ENCODE measurements around the gene CREB3L2.

CREB3L2 gene

DNA sequence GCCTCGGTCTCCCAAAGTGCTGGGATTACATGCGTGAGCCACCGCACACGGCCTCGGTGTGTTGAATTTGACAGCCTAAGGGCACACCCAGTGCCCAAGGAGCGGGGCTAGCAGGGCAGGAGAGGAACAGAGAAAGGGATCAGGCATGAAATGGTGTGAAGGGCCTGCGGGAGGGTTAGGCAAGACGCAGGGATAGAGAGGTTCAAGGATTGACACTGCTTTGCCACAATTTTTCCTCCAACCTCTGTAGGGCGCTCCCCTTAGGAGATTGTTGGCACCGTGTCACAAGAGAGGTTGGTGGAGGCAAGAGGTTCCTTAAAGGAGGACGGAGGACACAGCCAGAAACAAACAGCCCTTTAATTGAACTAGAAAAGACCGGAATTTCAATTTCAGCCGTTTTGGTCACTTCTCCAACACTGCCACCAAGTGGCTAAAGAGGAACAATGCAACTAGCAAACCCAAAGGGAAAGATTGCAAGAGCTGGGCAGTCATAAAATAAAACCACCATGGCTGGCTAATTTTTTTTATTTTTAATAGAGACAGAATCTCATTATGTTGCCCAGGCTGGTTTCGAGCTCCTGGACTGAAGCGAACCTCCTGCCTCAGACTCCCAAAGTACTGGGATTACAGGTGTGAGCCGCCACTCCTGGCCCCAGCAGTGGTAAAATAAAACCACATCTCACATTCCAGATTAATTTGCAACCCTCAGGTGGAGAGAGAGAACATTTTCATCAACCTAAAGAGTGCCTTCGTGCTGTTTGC lies 6.9 kb upstream of the CREB3L2 start:
- H3K9ac ChIP-seq (ENCODE audit: low read depth, low read length): peak overlapping the region; percentile 49
- no peaks in the 10 kb centered on the region for H3K4me1 ChIP-seq (ENCODE audit: control insufficient read depth, insufficient read depth, low read length)
- H3K4me3 ChIP-seq (ENCODE audit: low read depth, low read length): no peak overlapping the region
- no peaks in the 10 kb centered on the region for H3K9me3 ChIP-seq (ENCODE audit: control insufficient read depth, insufficient read depth, low read length)
- H3K27me3 ChIP-seq (ENCODE audit: control insufficient read depth, insufficient read depth, low read length): no peaks in the 10 kb centered on the region
- no peaks in the 10 kb centered on the region for H3K36me3 ChIP-seq (ENCODE audit: control insufficient read depth, insufficient read depth, low read length)

DNA sequence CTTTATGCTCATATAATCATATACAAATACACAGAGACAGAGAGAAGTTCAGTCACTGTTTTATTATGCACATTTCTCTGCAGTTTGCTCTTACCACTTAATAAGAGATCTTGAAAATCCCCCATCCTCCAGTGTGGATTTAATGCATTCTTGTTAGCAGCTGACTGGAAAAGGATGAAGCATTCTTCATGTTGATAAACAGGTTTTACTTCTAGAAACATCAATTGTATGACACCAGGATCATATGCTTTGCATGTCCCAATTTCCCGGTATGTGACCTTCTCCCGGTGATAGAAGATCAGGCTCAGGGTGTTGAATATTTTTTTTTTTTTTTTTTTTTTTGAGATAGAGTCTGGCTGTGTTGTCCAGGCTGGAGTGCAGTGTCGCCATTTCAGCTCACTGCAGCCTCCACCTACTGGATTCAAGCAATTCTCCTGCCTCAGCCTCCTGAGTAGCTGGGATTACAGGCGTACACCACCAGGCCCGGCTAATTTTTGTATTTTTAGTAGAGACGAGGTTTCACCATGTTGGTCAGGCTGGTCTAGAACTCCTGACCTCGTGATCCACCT lies 6.2 kb upstream of the CREB3L2 start:
- H3K27me3 ChIP-seq (ENCODE audit: control insufficient read depth, insufficient read depth, low read length): no peaks in the 10 kb centered on the region
- no peaks in the 10 kb centered on the region for H3K4me1 ChIP-seq (ENCODE audit: control insufficient read depth, insufficient read depth, low read length)
- H3K4me3 ChIP-seq (ENCODE audit: low read depth, low read length): no peak overlapping the region
- H3K9ac ChIP-seq (ENCODE audit: low read depth, low read length): no peak overlapping the region
- no peaks in the 10 kb centered on the region for H3K9me3 ChIP-seq (ENCODE audit: control insufficient read depth, insufficient read depth, low read length)
- no peaks in the 10 kb centered on the region for H3K36me3 ChIP-seq (ENCODE audit: control insufficient read depth, insufficient read depth, low read length)

DNA sequence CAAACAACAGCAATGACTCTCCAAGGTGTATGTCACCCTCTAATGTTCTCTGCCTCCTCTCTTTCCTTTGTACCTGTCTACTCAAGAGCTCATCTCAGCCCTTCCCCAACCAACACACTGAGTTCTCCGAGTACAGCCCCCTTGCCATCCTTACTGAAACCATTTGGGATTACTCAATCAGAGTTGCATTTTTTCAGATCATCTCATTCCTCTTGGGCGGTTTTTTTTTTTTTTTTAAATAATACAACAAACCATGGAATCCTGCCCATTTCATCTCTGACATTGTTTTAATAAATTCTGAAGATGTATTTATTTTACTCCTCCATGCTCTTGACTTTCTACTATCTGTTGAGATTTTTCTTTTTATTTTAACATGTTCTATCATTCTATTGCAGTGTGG lies 4.2 kb upstream of the CREB3L2 start:
- Histone ChIP-seq H3K4me3 (ENCODE audit: low read depth, low read length) (no peak overlapping the region), H3K9ac (ENCODE audit: low read depth, low read length) (no peak overlapping the region)

DNA sequence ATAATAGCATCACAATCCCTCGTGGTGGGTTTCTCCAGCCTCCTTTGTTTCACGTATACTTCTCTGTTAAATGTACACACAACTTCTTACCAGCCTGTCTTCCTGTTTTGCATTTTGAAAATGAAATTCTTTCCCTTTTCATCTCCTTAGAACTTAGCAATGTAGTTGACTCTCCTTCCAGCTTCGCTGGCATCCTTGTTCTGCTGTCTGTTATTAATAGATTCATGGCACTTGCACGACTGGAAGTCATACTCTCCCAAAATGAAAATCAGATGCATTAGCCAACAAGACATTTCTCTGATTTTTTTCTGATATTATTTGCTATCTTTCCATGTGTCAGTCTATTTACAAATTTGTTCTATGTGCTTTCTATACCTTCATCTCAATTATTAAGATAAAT lies 3.0 kb upstream of the CREB3L2 start:
- Histone ChIP-seq H3K4me1 (ENCODE audit: control insufficient read depth, insufficient read depth, low read length) (peaks cover 6% of the 10 kb centered on the region), H3K36me3 (ENCODE audit: control insufficient read depth, insufficient read depth, low read length) (no peaks in the 10 kb centered on the region), H3K27me3 (ENCODE audit: control insufficient read depth, insufficient read depth, low read length) (no peaks in the 10 kb centered on the region), H3K9me3 (ENCODE audit: control insufficient read depth, insufficient read depth, low read length) (no peaks in the 10 kb centered on the region), H3K9ac (ENCODE audit: low read depth, low read length) (no peak overlapping the region), H3K4me3 (ENCODE audit: low read depth, low read length) (no peak overlapping the region)

More for the DNA sequence above, 4.2 kb upstream of the CREB3L2 start:
- no peaks in the 10 kb centered on the region for H3K27me3 ChIP-seq (ENCODE audit: control insufficient read depth, insufficient read depth, low read length)
- H3K36me3 ChIP-seq (ENCODE audit: control insufficient read depth, insufficient read depth, low read length): no peaks in the 10 kb centered on the region
- H3K4me1 ChIP-seq (ENCODE audit: control insufficient read depth, insufficient read depth, low read length): peaks cover 6% of the 10 kb centered on the region
- no peaks in the 10 kb centered on the region for H3K9me3 ChIP-seq (ENCODE audit: control insufficient read depth, insufficient read depth, low read length)

DNA sequence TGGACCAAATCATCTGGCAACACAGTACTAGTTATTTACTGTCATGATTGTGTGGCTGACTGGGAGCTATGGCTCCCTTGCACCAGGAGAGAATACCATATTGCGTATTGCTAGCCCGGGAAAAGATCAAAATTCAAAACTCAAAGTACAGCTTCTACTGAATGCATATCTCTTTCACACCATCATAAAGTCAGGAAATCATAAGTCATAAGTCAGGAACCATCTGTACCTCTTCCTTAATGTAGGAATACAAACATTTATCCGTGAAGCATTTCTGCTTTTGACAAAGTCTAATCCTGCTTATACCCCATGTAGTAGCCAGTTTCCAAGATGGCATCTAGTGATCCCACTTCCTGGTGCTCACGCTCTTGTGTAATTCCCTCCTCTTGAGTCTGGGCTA lies 2.2 kb upstream of the CREB3L2 start:
- peaks cover 12% of the 10 kb centered on the region for H3K4me1 ChIP-seq (ENCODE audit: control insufficient read depth, insufficient read depth, low read length)
- H3K36me3 ChIP-seq (ENCODE audit: control insufficient read depth, insufficient read depth, low read length): no peaks in the 10 kb centered on the region
- H3K9ac ChIP-seq (ENCODE audit: low read depth, low read length): no peak overlapping the region
- H3K4me3 ChIP-seq (ENCODE audit: low read depth, low read length): no peak overlapping the region
- H3K9me3 ChIP-seq (ENCODE audit: control insufficient read depth, insufficient read depth, low read length): no peaks in the 10 kb centered on the region
- no peaks in the 10 kb centered on the region for H3K27me3 ChIP-seq (ENCODE audit: control insufficient read depth, insufficient read depth, low read length)

DNA sequence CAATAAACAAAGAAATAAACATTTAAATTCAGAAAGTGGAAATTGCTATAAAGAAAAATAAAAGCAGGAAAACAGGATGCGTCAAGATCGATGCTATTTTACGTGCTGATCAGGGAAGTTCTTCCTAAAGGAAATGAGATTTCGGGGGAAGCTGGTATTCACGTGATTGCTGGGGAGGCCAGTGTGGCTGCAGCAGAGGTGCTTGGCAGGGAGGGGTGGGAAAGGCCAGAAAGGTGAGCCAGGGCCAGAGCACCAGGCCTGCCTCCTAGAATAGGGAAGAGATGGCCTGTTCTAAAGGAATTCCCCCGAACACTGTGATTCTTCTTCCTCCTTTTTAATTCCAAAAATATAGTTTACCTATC lies 923 bp upstream of the CREB3L2 start:
- Histone ChIP-seq H3K4me3 (ENCODE audit: low read depth, low read length) (no peak overlapping the region), H3K27me3 (ENCODE audit: control insufficient read depth, insufficient read depth, low read length) (no peaks in the 10 kb centered on the region), H3K4me1 (ENCODE audit: control insufficient read depth, insufficient read depth, low read length) (peaks cover 16% of the 10 kb centered on the region), H3K36me3 (ENCODE audit: control insufficient read depth, insufficient read depth, low read length) (no peaks in the 10 kb centered on the region), H3K9ac (ENCODE audit: low read depth, low read length) (no peak overlapping the region), H3K9me3 (ENCODE audit: control insufficient read depth, insufficient read depth, low read length) (no peaks in the 10 kb centered on the region)

DNA sequence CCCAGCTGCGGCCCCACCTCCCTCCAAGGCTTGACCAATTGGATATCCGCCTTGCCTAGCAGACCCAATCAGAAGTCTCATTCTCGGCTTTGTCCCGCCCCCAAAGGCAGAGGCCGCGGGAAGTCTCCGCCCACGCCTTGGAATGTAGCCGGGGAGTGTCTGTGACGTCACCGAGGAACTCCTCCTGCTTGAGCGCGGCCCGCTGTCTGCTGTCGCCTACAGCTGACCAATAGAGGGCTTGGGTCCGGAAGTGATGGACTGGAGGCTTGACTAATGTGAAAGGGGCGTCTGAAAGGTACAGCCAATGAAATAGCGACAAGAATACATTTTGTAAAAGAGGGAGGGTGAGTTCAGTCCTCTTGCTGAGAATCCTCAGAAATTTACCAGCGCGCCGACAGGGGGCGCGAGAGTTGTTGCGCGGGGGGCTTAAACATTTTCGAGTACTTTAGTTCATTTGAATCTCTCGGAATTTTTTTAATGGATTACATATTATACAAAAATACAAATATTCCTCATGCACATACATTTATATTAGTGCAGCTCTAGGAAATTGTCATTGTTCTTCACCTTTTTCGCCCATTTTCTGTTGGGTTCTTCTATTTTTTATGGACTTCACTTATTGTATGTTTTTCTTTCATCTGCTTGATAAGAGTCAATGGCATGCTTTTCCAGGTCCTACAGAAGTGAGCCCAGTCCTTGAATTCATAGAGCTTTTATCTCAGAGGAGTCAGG lies 376 bp upstream of the CREB3L2 start:
- Histone ChIP-seq H3K27me3 (ENCODE audit: control insufficient read depth, insufficient read depth, low read length) (no peaks in the 10 kb centered on the region), H3K9ac (ENCODE audit: low read depth, low read length) (no peak overlapping the region), H3K36me3 (ENCODE audit: control insufficient read depth, insufficient read depth, low read length) (no peaks in the 10 kb centered on the region), H3K4me3 (ENCODE audit: low read depth, low read length) (peak overlapping the region; percentile 95), H3K9me3 (ENCODE audit: control insufficient read depth, insufficient read depth, low read length) (no peaks in the 10 kb centered on the region), H3K4me1 (ENCODE audit: control insufficient read depth, insufficient read depth, low read length) (peaks cover 16% of the 10 kb centered on the region)

DNA sequence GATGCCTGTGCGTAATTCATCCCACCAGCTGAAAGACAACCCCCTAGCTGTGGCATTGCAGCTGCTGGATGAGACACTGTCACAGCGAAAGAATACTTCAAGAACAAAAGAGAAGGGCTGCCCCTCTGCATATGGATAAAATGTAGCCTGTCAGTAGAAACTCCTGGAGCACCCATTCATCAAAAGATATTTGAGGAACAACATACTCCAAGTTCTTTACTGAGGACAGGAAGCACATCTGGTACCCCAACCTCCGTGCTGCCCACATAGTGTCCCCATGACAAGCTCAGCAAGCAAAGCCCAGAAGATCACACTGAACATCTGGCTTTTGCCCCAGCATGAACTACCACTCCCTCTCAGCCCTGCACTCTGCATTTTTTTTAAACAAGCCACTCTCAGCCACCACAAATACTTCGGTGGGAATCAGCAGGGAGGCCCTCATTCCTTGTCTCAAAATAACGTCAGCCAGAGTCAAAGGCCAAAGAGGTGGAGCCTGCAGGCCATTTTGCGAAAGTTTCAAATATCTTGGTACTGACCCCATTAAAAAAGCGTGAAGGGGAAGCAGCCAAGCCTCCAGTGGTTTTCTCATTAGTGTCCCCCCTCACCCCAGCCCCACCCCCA lies 1.7 kb downstream of the CREB3L2 start:
- H3K4me3 ChIP-seq (ENCODE audit: low read depth, low read length): peak overlapping the region; percentile 95
- peak overlapping the region; percentile 14 for H3K9ac ChIP-seq (ENCODE audit: low read depth, low read length)
- H3K9me3 ChIP-seq (ENCODE audit: control insufficient read depth, insufficient read depth, low read length): no peaks in the 10 kb centered on the region
- no peaks in the 10 kb centered on the region for H3K27me3 ChIP-seq (ENCODE audit: control insufficient read depth, insufficient read depth, low read length)
- no peaks in the 10 kb centered on the region for H3K36me3 ChIP-seq (ENCODE audit: control insufficient read depth, insufficient read depth, low read length)
- H3K4me1 ChIP-seq (ENCODE audit: control insufficient read depth, insufficient read depth, low read length): peaks cover 16% of the 10 kb centered on the region

DNA sequence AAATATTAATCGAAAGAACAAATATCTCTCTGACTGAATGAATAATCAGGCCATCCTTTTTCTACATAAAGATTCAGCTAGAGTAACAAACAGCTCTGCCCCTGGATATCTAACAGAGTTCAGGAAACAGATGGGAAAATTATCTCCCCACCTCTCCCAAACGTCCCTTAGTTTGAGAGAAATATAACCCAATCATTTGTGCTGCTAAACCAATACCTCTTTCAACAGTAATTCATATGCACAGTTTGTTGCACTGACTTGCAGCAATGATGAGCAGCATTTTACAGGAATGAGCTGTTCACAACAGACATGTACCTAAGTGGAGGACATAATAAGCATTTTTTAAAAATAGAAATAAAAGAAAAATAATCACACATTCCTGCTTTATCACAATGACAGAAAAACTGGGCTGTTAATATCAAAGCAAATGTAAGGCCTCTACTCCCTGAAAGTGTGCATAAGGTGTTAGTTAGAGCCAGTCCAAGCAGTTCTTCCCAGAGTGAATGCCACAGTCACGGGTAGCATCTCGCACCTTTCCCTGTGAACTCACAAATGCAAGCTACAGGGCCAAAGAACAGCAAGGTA lies 2.3 kb downstream of the CREB3L2 start:
- Histone ChIP-seq H3K9ac (ENCODE audit: low read depth, low read length) (no peak overlapping the region), H3K4me3 (ENCODE audit: low read depth, low read length) (peak overlapping the region; percentile 95)

DNA sequence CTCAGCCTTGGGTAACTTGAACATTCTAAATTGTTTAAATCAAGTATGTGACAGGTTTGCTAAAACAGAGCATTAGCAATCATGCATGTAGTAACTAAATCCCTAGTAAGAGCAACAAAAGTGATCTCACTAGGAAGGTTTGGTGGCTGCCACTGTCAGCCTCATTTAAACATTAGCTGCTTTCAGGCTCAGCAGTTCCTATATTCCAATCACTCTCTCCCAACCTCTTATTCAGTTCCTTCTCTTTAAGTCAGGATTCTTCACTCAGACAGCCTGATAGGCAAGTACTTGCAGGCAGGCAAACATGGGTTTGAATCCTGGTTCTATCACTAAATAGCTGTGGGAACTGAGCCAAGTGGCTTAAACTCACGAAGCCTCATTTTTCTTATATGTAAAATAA lies 3.6 kb downstream of the CREB3L2 start:
- H3K27me3 ChIP-seq (ENCODE audit: control insufficient read depth, insufficient read depth, low read length): no peaks in the 10 kb centered on the region
- H3K9me3 ChIP-seq (ENCODE audit: control insufficient read depth, insufficient read depth, low read length): no peaks in the 10 kb centered on the region
- no peak overlapping the region for H3K4me3 ChIP-seq (ENCODE audit: low read depth, low read length)
- peaks cover 16% of the 10 kb centered on the region for H3K4me1 ChIP-seq (ENCODE audit: control insufficient read depth, insufficient read depth, low read length)
- H3K36me3 ChIP-seq (ENCODE audit: control insufficient read depth, insufficient read depth, low read length): no peaks in the 10 kb centered on the region
- no peak overlapping the region for H3K9ac ChIP-seq (ENCODE audit: low read depth, low read length)

More for the DNA sequence above, 2.3 kb downstream of the CREB3L2 start:
- H3K9me3 ChIP-seq (ENCODE audit: control insufficient read depth, insufficient read depth, low read length): no peaks in the 10 kb centered on the region
- peaks cover 16% of the 10 kb centered on the region for H3K4me1 ChIP-seq (ENCODE audit: control insufficient read depth, insufficient read depth, low read length)
- H3K36me3 ChIP-seq (ENCODE audit: control insufficient read depth, insufficient read depth, low read length): no peaks in the 10 kb centered on the region
- H3K27me3 ChIP-seq (ENCODE audit: control insufficient read depth, insufficient read depth, low read length): no peaks in the 10 kb centered on the region

DNA sequence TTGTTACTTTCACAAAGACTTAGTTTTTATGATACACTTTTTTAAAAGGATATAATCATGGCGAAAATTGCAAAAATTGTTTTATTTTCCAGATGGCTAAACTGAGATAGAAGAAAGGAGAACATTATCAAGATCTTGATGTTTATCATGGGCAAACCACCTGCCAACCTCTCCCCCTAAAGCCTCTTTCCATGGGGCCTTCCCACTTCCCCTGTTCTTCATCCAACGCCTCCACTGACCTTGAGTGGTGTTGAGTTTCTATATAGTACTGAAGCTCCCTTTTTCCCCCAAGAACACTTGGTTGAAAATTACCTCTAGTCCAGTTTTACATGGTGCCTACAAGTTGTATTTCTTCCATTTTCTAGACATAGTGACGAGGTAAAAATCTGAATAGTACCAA lies 5.0 kb downstream of the CREB3L2 start:
- no peak overlapping the region for H3K9ac ChIP-seq (ENCODE audit: low read depth, low read length)
- H3K36me3 ChIP-seq (ENCODE audit: control insufficient read depth, insufficient read depth, low read length): no peaks in the 10 kb centered on the region
- no peak overlapping the region for H3K4me3 ChIP-seq (ENCODE audit: low read depth, low read length)
- no peaks in the 10 kb centered on the region for H3K9me3 ChIP-seq (ENCODE audit: control insufficient read depth, insufficient read depth, low read length)
- peaks cover 10% of the 10 kb centered on the region for H3K4me1 ChIP-seq (ENCODE audit: control insufficient read depth, insufficient read depth, low read length)
- H3K27me3 ChIP-seq (ENCODE audit: control insufficient read depth, insufficient read depth, low read length): no peaks in the 10 kb centered on the region

Data from iPS-15b (cell line).